Endothelial cell of umbilical vein (primary cell): ENCODE measurements around the gene MEF2C.
"Not testable (repeated sequence)": the region's sequence is repeated elsewhere in the genome, so short reads cannot be mapped to it uniquely, and the experiment has no call there.

ENCODE experiments used
- CTCF ChIP-seq, 2 donors: IDR thresholded peaks; 1 replicate in 1 of 2; 2 replicates in 1 of 2; pipeline ENCODE4 v1.5.1; 2011; ENCODE audit warnings: low read length in 2 of 2, mild to moderate bottlenecking in 2 of 2, moderate library complexity in 2 of 2, control low read depth in 1 of 2, inconsistent platforms in 1 of 2, low read depth in 1 of 2; ENCODE audit not compliant: insufficient read depth in 1 of 2; ENCODE audit errors: extremely low read depth in 1 of 2
- JUN ChIP-seq: IDR thresholded peaks from 2 replicates; pipeline ENCODE4 v1.6.1; 2011; ENCODE audit warnings: borderline replicate concordance, low read depth; ENCODE audit not compliant: insufficient read length, insufficient read depth
- POLR2AphosphoS5 ChIP-seq: IDR thresholded peaks from 2 replicates; pipeline ENCODE4 v1.6.1; 2012; ENCODE audit warnings: low read depth, mild to moderate bottlenecking, control low read depth, low read length, moderate library complexity; ENCODE audit not compliant: insufficient read depth

- TF ChIP-seq CTCF (IDR thresholded peaks at IDR 0.05; ENCODE audit: extremely low read depth in 1 of 2, insufficient read depth in 1 of 2, low read depth in 1 of 2, low read length in 2 of 2); POLR2AphosphoS5; JUN: not testable (repeated sequence)
Measured at GRCh38 chr5:88912743-88913142, 29.8 kb upstream of the MEF2C start.
